ENCODE measurements around the gene GLB1L2.

DNA sequence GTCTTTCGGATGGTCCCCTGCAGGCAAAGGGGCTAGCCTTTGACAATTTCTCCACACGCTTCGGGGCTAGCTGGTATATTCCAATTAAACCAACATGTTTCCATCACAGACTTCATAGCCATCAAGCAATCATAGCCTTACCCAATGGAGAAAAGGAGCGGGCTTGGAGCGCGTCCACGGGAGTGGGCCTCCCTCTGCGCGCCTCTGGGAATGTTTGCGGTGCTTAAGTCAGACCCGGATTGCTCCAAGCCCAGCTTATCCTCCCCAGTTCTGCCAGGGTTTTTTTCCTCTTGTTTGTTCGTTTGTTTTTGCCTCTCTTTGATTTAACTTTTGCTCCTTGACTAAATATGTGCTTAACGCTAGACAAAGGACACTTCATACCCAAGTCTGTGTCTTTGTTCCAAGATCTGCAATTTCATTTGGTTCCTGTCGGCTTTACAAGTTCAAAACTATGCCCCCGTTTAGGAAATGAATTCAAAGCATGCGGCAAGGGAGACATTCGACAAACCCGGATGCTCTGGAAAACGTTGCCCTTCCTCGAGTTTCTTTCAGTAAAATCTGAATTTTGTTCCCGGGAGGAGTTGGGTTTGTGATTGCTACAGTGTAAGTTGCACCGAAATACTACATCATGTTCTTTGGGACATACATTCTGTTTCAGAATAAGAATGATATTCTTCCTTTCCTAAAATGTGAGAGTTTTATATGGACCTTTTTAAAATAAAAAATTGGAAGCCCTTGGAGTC is 1.0 kb upstream of the GLB1L2 start:
- TF ChIP-seq POLR2A (IDR thresholded peaks at IDR 0.05; ENCODE audit: low read depth) (no peak), POLR2AphosphoS5 (IDR thresholded peaks at IDR 0.05) (no peak)
- TF ChIP-seq, protein P1, sequence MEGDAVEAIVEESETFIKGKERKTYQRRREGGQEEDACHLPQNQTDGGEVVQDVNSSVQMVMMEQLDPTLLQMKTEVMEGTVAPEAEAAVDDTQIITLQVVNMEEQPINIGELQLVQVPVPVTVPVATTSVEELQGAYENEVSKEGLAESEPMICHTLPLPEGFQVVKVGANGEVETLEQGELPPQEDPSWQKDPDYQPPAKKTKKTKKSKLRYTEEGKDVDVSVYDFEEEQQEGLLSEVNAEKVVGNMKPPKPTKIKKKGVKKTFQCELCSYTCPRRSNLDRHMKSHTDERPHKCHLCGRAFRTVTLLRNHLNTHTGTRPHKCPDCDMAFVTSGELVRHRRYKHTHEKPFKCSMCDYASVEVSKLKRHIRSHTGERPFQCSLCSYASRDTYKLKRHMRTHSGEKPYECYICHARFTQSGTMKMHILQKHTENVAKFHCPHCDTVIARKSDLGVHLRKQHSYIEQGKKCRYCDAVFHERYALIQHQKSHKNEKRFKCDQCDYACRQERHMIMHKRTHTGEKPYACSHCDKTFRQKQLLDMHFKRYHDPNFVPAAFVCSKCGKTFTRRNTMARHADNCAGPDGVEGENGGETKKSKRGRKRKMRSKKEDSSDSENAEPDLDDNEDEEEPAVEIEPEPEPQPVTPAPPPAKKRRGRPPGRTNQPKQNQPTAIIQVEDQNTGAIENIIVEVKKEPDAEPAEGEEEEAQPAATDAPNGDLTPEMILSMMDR (IDR thresholded peaks at IDR 0.05), result no peak

Measured in esophagus muscularis mucosa (tissue), 3 donors.